Endometrial microvascular endothelial cells (primary cell): ENCODE measurements around the gene MAPK13. TPM values are rescaled to one million over a fixed set of nuclear protein-coding genes. Genes with fewer than 3 reads are reported as not detected.
"Not testable (repeated sequence)": the region's sequence is repeated elsewhere in the genome, so short reads cannot be mapped to it uniquely, and the experiment has no call there.

Experiments
- in situ Hi-C: cut with HindIII; loops from 2 replicates; pipeline ENCODE4 v1.10.0; 2017; ENCODE audit warnings: low sequenced_read_pairs, low pct_unique_long_range_greater_than_20kb; ENCODE audit errors: inconsistent ontology term
- total RNA-seq: library from RNA; depleted of rRNA; stranded (reverse); fragments of >200 nt; gene quantifications from one replicate; pipeline ENCODE4 v1.2.3, GENCODE V29; 2015; ENCODE audit errors: inconsistent ontology term

Gene MAPK13
- total RNA-seq = 9.3 TPM

GRCh38 chr6:36129941-36130666, at the start of gene MAPK13:
Gene MAPK13, plus strand, starts transcription at chr6:36130513. Its CDS starts 70 bp downstream, at chr6:36130583.
- in situ Hi-C loops = no loop called here

- in situ Hi-C loops = no loop called here
These were observed 48.0 kb upstream of the MAPK13 start for GRCh38 chr6:36082318-36082717.

DNA sequence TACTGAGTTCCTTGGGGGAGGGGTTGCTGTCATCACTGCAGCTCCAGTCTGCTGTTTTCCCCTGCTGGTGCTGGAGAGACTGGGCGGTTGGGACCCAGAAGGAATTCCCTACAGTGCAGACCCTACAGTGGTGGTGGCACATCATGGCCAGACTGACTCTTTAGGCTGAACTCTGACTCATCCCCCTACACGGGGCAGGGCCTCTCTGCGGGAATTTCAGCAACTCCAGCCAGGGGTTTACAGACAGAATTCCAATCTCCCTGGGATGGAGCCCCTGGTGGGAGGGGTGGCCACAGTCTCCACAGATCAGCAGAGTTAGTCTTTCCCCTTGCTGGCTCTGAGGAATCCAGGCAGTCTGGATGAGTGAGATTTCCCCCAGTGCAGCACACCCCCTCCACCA, 46.9 kb upstream of the MAPK13 start:
- in situ Hi-C loops = no loop called here

DNA sequence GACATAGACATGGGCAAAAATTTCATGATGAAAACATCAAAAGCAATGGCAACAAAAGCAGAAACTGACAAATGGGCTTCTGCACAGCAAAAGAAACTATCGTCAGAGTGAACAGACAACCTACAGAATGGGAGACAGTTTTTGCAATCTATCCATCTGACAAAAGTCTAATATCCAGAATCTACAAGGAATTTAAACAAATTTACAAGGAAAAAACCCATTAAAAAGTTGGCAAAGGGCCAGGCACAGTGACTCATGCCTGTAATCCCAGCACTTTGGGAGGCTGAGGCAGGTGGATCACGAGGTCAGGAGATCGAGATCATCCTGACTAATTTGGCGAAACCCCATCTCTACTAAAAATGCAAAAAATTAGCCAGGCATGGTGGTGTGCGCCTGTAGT, 42.1 kb upstream of the MAPK13 start:
- in situ Hi-C loops = not testable (repeated sequence)

DNA sequence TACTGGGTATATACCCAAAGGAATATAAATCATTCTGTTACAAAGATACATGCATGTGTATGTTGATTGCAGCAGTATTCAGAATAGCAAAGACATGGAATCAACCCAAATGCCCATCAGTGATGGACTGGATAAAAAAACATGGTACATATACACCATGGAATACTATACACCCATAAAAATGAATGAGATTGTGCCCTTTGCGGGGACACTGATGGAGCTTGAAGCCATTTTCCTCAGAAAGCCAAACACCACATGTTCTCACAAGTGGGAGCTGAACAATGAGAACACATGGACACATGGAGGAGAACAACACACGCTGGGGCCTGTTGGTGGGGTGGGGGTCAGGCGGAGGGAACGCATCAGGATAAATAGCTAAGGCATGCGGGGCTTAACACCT, 41.3 kb upstream of the MAPK13 start:
- in situ Hi-C loops = no loop called here

GRCh38 chr6:36094238-36094637, 36.1 kb upstream of the MAPK13 start:
- in situ Hi-C loops = no loop called here

DNA sequence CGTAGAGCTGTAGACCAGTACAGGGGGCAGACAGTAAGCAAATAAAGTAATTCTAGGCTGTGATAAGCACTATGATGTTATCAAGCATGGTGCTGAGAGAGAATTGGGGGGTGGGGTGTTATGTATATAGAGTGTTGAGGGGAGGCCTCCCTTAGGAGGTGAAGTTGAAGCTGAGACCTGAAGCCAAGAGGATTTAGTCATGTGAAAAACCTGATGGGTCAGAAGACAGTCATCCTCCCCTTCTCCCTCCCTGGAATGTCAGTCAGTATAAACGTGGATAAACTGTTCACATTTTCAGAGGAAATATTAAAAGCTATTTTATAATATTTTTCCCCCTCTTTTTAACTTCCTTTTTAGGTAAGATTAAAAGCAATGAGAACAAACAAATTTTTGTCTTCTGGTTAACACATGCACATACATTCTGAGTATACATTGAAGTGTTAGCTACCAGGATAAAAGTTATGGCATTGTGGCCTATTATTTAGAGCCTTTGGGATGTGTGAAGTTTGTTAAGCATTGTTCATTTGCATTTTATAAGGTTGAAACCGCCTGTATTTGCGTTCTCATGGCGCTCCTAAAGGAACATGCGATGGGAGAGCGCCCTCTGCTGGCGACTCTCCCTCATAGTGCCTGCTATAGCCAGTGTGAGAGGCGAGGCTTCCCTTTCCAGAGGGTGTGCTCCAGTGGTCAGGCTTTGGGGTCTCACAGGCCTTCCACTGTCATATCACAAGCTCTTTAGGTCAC, 35.4 kb upstream of the MAPK13 start:
- in situ Hi-C loops = no loop called here

GRCh38 chr6:36095497-36096391, 34.6 kb upstream of the MAPK13 start:
- in situ Hi-C loops = no loop called here

DNA sequence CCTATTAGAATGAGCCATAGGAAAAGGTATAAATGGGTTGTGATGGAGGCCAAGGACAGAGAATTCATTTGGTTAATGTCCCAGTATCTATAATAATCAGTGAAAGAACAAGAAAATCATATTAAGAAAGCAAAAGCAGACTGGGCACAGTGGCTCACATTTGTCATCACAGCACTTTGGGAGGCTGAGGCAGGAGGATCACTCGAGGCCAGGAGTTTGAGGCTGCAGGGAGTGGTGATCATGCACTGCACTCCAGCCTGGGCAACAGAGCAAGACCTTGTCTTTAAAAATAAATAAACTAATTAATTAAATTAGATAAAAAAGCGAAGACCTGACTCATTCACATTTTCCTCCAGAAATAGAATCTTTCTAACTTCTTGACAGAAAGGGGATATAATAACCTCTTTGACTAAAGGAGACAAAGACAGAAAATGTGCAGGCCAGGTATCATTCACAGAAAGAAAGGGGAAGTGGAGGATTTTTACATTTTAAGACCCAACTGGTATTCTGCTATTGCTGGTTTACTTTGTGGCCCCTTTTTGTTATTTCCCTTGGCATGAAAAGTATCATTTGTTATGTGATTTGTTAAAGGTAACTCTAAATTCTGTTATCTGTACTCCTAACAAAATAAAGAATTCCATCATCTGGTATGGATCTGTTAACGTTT, 31.9 kb upstream of the MAPK13 start:
- in situ Hi-C loops = no loop called here

GRCh38 chr6:36098920-36099647, 31.2 kb upstream of the MAPK13 start:
- in situ Hi-C loops = no loop called here

DNA sequence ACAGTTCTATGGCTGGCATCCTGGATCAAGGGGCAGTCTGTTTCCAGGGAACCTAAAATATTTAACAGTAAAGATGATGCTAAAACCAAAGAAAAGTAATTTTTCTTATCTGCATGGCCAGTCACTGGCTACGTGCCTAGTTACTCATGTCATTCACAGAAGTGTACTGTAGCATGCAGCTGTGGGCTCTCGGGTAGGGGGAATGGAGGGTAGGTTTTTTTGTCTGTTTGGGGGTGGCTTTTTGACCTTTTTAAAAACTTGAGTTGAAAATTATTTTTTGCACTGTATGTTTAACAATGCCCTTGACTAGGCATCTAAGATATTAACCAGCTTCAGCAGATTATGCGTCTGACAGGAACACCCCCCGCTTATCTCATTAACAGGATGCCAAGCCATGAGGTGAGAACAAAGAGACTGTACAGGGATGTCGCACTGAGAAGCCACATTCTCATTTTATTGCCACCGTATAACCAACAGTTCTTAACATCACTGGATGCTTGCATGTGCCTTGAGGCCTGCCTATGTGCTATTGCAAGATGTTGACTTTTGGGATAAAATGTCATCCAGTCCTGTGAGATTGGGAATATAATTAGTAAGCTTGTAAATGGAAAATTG, 30.3 kb upstream of the MAPK13 start:
- in situ Hi-C loops = no loop called here

- in situ Hi-C loops = no loop called here
These were observed 28.6 kb upstream of the MAPK13 start for GRCh38 chr6:36101691-36102090.

DNA sequence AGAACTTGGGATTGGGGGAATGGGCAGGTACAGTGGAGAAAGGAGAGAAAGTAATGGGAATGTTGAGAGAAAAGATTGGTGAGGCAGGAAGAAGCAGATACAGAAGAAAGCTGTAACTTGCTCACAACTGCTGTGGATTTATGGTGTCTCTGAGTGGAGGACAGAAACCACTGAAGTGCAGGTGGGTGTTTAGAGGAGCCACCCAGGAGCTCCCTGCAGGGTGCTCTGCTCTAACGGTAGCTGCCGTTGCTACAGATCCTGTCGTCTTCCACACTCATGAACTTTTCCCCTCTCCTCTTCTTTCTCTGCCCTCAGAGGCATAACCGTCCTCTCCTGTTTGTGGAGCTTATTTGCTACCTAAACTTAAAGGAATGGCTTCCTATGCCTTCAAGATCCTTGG, 27.5 kb upstream of the MAPK13 start:
- in situ Hi-C loops = no loop called here

DNA sequence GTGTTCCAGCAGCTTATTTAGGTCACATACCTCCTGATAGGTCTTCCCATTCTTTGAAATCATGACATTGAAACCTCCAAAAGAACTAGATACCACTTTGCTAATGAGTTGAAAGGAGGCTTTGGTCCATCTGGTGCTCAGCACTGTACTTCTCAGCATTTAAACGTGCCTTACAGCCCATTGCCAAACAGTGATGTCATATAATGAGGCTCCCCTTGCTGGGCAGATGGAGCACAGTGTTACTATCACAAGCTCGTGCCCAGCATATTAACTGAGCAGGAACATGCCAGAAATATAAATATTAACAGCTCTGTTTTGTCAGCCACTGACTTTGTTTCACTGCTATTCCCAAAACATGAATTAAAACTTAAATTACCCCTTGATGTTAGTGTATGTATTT, 25.5 kb upstream of the MAPK13 start:
- in situ Hi-C loops = no loop called here

DNA sequence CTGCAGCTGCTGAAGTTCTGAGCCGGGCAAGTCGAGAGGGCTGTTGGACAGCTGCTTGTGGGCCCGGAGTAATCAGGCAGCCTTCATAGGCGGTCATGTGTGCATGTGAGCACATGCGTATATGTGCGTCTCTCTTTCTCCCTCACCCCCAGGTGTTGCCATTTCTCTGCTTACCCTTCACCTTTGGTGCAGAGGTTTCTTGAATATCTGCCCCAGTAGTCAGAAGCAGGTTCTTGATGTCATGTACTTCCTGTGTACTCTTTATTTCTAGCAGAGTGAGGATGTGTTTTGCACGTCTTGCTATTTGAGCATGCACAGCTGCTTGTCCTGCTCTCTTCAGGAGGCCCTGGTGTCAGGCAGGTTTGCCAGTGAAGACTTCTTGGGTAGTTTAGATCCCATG, 21.2 kb upstream of the MAPK13 start:
- in situ Hi-C loops = no loop called here

DNA sequence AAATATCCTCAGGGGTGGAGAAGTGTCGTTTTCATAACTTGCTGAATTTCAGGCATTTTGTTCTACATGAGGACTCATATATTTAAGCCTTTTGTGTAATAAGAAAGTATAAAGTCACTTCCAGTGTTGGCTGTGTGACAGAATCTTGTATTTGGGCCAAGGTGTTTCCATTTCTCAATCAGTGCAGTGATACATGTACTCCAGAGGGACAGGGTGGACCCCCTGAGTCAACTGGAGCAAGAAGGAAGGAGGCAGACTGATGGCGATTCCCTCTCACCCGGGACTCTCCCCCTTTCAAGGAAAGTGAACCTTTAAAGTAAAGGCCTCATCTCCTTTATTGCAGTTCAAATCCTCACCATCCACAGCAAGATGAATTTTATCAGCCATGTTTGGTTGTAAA, 20.3 kb upstream of the MAPK13 start:
- in situ Hi-C loops = no loop called here

DNA sequence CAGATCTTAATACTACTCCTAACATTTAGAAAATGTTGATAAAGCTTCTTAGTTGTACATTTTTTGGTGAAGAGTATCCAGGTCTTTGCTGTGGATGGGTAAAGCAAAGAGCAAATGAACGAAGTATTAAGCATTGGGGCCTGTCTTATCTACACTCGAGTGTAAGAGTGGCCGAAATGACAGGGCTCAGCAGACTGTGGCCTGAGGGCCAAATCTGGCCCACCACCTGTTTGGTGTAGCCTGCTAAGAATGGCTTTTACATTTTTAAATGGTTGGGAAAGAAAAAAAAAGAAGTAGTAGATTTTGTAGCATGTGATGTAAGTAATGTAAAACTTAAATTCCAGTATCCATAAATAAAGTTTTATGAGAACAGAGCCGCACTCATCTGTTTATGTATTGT, 19.4 kb upstream of the MAPK13 start:
- in situ Hi-C loops = no loop called here

GRCh38 chr6:36111526-36111925, 18.8 kb upstream of the MAPK13 start:
- in situ Hi-C loops = no loop called here
